OCI-M2 (cell line): ENCODE results near the gene FCF1.

Experiments used
- DNase-seq: peaks from one replicate; lab custom pipeline; 2025; ENCODE audit not compliant: unreplicated experiment; lab: John Stamatoyannopoulos, UW

FCF1 gene, protein sequence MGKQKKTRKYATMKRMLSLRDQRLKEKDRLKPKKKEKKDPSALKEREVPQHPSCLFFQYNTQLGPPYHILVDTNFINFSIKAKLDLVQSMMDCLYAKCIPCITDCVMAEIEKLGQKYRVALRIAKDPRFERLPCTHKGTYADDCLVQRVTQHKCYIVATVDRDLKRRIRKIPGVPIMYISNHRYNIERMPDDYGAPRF

GRCh38 chr14:74712499-74713394 lies at the start of gene FCF1, which contains the start of gene AREL1:
FCF1 (plus strand) TSS chr14:74713144; CDS start chr14:74713198, 54 bp downstream.
AREL1 (minus strand) TSS chr14:74713080; CDS start chr14:74685615, 27,465 bp downstream.
- no peak for DNase-seq

- no peak for DNase-seq
Observed at GRCh38 chr14:74663884-74664283, 49.1 kb upstream of the FCF1 start.

DNA sequence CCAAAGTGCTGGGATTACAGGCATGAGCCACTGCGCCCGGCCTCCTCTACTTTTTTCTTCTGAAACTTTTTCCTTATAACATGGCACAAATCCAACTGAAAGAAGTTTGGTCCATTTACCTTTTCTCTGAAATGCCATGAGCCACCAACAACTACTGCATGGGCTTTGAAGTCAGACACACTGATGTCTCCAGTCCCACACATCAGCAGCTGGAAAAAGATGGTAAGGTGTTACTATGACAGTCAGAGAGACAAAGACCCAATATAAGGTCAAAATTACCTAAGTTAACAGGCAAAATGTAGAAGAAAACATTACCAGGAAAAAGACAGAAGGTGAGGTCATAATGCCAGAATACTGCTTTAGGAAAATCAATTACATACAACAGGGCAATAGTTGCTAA lies 48.2 kb upstream of the FCF1 start:
- no peak for DNase-seq

DNA sequence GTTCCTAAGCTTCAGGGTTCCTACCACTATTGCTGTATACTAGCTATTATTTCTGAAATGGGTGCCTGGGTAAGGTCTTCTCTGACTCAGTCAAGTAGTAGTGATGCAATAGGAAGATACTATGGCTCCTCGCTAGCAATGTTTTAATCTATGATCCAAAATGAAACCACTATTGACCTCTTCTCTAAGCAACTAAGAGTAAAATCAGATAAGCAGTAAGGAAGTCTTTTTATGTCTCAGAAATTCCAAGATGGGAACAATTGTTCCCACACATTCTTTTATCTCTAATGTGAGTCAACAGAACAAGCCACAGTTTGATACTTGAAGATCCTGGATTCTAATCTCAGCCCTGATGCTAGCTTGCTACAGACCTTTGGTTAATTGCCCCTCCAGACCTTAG lies 45.2 kb upstream of the FCF1 start:
- DNase-seq, result no peak

DNA sequence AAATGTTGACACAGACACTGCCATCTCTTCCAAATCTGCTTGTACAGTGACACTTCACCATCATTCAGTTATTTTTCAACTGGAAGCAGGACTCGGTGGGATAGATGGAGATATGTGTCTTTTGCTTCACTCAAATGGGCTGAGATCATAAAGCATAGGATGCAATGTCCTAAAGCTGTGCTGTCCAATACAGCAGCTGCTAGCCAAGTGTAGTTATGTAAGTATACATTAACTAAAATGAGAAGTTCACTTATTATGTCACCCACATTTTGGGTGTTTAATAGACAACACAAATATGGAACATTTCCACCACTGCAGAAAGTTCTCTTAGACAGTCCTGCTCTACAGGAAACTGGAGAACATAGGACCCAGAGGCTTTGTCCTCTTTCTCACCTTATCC lies 43.7 kb upstream of the FCF1 start:
- no peak for DNase-seq

GRCh38 chr14:74669846-74670245 lies 43.1 kb upstream of the FCF1 start:
- no peak for DNase-seq

DNA sequence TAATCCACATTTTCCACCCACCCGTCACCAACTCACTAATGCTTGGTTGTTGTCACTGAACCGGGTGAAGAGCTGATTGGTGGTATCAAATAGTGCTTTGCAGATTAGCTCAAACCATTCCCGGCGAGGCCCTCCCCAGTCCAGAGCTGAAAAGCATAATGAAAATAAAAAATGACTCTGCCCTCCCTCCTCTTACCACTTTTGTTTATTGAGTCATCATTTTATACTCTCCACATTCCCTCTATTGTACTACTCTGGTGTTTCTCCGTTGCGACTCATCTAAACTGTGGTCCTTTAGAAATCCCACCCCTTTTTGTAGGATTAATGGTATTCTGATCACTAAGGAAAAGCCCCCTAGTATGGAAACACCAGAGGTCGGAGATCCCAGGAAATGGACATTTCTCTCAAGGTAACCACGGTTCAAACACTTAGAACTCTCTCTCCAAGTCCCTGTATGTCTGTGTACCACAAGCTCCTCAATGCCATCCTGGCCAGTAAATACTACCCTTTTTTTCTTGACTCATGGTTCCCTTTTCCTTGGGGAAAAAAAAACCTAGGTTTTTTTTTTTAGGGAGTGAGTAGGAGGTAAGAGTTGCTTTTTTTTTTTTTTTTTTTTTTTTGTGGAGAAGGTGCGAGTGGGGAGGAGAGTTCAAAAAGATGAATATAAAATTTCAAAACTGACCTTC lies 42.1 kb upstream of the FCF1 start:
- no peak for DNase-seq

DNA sequence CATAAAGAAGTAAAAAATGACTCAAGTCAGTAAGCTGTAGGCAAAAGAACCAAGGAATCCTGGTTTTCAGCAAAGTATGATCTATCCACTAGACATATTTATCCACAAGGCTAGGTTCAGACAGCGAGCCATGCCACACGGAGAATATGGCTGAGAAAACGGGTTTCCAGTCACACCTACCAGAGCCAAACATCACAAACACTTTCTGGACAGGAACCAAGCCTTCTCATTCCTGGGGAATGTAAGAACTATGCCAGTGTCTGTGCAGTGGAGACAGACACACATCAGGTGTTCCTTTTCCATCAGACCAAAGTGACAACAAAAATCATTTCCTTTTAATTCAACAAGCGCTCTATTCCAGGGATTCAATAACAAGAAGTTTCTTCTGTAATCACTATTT lies 41.2 kb upstream of the FCF1 start:
- DNase-seq, result no peak

DNA sequence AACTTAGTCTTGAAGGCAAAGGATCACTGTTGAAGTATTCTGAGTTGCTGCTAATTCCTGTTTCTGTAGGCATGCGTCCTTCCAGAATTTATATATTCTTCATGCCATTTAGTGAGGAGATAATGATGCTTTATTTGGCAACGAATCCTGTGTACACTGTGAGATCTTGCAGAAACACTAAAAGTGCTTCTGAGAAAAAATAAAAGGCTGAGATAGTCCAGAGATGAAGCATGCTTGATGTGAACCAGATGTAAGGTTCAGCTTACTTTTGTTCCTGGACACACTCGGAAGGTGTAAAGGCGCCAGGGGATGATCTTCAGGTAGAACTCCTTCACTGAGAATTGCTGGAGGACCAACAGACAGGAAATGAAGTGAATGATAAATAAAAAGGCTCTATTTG lies 39.2 kb upstream of the FCF1 start:
- no peak for DNase-seq

DNA sequence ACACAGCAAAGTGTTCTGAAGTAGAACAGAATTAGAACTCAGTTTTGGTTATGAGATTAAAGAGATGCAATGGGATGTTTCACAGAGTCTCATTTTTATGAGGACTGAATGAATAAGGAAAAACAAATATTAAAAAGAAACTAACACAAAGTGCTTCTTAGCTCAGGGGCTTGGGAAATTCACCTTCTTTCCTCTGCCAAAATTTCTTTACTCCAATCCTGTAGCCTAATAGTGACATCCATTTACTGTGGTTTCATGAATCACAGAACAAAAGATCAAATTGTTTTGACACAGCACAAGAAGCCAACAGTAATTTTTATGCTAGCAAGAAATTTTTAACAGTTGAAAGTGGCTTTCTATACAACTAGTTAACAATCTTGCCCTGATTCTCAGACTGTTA lies 37.7 kb upstream of the FCF1 start:
- DNase-seq, result no peak

- DNase-seq, result no peak
Observed at GRCh38 chr14:74682169-74682952, 30.6 kb upstream of the FCF1 start.

DNA sequence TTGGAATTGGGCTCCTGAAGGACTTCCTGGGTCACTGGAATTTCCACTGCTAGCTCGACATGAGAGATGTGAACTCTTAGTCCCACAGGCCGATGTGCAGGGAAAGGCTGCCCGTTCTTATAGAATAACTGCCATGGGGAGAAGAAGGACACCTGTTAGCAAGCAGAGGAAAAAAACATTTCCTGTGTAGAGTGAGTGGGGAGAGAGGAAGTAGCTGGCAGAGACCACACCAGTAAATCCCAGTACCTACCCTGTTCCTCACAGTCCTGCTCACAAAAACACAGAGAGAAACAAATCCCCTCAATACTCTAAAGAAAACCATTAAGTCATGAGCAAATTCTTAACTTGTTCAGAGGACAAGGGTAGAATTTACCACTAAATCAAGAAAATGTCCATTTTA lies 29.5 kb upstream of the FCF1 start:
- DNase-seq, result no peak

- DNase-seq, result no peak
Observed at GRCh38 chr14:74684434-74684833, 28.5 kb upstream of the FCF1 start.

GRCh38 chr14:74685056-74685455 lies 27.9 kb upstream of the FCF1 start:
- no peak for DNase-seq

- DNase-seq, result no peak
Observed at GRCh38 chr14:74685921-74686678, 26.8 kb upstream of the FCF1 start.

- DNase-seq, result no peak
Observed at GRCh38 chr14:74691456-74691855, 21.5 kb upstream of the FCF1 start.

DNA sequence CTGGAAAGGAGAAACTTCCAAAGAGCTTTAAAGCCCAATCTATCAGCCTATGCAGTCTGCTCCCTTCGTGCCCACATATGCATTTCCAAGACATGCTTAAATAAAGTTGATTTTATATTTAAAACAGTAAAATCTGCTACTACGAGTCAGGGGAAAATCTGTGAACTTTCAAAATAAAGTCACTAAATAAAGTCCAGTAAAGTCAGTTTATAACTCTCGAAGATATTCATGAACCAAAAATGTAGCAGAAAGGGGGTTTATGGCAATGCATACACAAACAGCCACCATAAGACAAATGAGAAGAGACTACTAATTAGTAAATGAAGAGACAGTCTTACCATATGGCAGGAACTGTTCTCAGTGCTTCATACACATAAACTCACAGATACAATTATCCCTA lies 19.8 kb upstream of the FCF1 start:
- DNase-seq, result no peak

- DNase-seq, result no peak
Observed at GRCh38 chr14:74695406-74695805, 17.5 kb upstream of the FCF1 start.

DNA sequence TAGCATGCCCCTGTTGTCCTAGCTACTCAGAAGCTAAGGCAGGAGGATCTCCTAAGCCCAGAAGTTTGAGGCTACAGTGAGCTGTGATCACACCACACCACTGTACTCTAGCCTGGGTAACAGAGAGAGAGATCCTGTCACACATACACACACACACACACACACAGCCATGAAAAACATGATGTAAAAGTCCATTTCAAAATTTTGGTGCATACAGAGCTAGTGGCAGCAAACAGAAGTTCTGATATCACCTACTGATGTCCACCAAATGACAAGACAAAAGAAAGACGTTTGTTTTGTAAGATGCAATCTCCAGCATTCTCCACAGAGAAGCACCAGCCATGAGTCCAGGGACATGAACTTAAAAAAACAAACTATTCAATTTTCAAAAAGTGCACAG lies 15.9 kb upstream of the FCF1 start:
- no peak for DNase-seq

- no peak for DNase-seq
Observed at GRCh38 chr14:74697543-74697942, 15.4 kb upstream of the FCF1 start.
